Measurements from ENCODE around the gene NDUFB7. TPM values are rescaled to one million over a fixed set of nuclear protein-coding genes. Genes with fewer than 3 reads are reported as not detected.
"Not testable (repeated sequence)": the region's sequence is repeated elsewhere in the genome, so short reads cannot be mapped to it uniquely, and the experiment has no call there.

Gene NDUFB7
- total RNA-seq, 1 donor from 2014 or later, result 152 TPM

GRCh38 chr19:14570864-14571527, 870 bp downstream of the NDUFB7 start:
- DNase-seq, result no peak

DNA sequence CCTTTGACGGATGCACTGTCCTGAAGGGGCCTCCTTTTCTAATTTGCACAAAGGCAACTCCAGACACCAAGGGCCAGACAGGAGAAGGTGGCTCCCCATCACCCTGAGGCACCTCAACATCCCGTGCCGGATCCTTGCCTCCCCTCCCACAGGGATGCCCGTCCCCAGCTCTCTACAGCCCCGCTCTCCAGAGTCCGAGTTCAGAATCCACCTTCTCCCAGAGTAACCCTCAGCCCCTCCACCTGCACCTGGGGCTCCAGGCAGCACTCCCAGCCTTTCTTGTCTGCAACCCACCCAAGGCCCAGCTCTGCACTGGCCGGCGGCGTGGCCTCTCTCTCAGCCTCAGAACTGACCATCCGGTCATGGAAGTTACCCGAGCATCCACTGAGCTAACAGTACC, 4.8 kb downstream of the NDUFB7 start:
- DNase-seq, result no peak

DNA sequence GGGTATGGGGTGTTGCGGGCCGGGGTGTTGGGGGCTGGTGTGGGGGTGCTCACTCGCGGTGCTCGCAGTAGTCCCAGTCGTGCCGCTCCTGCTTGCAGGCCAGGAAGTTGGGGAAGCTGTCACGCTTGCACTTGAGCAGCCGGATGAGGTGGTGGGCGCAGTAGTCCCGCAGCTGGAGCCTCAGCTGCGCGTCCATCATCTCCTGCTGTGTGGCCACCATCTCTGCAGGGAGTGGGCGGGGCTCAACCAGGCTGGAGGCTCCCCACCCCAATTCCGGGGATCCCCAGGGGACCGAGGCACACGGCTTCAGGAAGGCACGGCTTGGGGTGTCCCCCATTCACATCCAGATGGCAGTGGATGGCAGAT, 5.2 kb downstream of the NDUFB7 start:
- no peak for DNase-seq

DNA sequence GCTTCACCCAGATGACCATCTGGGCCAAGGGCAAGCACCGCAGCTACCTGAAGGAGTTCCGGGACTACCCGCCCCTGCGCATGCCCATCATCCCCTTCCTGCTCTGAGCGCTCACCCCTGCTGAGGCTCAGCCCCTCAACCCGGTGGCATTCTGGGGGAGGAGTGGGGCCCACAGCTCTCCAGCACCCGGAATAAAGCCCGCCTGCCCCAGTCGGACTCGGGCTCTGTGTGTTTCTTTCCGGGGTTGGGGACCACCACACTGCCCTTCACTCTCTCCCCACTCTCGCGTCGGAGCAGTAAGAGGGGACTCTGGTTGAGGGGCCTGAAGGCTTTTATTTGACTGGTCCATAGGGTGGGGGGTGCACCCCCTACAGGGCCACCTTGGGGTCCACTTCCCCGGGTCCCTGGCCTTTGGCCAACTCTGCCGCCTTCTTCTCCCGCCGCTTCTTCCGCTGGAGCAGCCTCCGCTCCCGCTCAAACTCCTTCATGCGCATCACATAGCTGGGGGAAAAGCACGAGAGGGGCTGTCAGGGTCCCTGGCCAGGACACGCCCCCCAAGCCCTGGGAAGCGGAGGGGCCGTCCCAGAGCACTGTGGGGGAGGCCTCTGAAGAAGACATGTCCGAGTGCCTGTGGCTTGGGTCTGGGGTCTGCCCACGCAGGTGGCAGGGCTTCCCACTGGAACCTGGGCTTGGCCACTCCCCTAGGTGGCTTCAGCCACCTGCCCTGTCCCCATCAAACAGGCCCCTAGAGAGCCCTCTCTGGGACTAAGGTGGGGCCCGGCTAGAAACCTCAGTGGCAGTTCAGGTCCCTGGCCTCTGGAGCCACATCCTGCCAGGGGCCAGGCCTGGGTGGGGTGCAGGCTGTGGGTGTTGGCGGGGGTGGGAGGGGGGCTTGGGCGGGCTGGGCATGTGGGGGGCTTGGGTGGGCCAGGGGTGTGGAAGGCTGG, 5.8 kb downstream of the NDUFB7 start:
- no peak for DNase-seq

GRCh38 chr19:14565298-14565679, 6.6 kb downstream of the NDUFB7 start:
- no peak for DNase-seq

DNA sequence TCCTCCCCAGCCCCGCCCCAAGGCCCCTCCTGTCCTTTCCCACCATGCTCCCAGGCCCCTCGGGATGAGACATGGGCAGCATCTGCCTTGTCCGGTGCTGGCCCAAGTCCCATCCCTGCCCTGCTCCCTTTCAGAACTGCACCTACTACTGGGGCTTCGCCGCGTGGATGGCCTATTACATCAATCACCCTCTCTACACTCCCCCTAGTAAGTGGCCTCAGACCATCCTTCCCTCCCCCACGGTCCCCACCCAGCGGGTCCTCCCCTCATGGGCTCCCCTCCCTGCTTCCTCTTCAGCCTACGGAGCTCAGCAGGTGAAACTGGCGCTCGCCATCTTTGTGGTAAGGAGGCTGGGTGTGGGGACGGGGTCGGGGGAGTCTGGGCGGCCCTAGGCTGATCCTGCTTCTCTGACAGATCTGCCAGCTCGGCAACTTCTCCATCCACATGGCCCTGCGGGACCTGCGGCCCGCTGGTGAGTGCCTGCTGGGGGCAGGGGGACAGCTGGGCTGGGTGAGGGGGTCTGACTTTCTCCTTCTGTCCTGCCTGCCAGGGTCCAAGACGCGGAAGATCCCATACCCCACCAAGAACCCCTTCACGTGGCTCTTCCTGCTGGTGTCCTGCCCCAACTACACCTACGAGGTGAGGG, 7.1 kb downstream of the NDUFB7 start:
- not testable (repeated sequence) for DNase-seq

DNA sequence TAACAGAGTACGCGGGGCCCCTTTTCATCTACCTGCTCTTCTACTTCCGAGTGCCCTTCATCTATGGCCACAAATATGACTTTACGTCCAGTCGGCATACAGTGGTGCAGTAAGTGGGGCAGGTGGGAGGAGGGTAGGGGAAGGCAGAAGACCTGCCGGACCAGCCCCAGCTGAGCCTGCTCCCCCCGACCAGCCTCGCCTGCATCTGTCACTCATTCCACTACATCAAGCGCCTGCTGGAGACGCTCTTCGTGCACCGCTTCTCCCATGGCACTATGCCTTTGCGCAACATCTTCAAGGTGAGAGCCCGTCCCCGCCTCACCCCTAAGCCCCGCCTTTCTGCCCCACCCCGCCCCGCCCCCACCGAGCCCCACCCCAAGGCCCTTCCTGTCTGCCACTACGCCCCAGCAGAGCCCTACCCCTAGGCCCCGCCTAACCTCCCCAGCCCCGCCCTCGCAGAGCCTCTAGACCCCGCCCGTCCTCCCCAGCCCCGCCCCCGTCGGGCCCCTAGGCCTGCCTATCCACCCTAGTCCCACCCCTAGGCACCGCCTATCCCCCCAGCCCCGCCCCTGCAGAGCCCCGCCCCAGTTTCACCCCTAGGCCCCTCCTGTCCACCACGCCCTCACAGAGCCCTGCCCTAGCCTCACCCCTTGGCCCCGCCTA, 7.7 kb downstream of the NDUFB7 start:
- no peak for DNase-seq

DNA sequence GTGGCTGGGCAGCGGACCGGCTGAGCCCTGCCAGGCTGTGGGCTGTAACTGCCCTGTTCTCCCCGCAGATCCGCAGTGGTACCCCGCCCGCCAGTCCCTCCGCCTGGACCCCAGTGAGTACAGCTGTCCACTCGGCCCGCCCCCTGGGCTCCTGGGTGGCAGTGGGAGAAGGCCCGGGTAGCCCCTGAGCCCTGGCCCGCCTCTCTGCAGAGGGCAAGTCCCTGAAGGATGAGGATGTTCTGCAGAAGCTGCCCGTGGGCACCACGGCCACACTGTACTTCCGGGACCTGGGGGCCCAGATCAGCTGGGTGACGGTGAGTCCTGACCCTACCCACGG, 8.3 kb downstream of the NDUFB7 start:
- no peak for DNase-seq

DNA sequence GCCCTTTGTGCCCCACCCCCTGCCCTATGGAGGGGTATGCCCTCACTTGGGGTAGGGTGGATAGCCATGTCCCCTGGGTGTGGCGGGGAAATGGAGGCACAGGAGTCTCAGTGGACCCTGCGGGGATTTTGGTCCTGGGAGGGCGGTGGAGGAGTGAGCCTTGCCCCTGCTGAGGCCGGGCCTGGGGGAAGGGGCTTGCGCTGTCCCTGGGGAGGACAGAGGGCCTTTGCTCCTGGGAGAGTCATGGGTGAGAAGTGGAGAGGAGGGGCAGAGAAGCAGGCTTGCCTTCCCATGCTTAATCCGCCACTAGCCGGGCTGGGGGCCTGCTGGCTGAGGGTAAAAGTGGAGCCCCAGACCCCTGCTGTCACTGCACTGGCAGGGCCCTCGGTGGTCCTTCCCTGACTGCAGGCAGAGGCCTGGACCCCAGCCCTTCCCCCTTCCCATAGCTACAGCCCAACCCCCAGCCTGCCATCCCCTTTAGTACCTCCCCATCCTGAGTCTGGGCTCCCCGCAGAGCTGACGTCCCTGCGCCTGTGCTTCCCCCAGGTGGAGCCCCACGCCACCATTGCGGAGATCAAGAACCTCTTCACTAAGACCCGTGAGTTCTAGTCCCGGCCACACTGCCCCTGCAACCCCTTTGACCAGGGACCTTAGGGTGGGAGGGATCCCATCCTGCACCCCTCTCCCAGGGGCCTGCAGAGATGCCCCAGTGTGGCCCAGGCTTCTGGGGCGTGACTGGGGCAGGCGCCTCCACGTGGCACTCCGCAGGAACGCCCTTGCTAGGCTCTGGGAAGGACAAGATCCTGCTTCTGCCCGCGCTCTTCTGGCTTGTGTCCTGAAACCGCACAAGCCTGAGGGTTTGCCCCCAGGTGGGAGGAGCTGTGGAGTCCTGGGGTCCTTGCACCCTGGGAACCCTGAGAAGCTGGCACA, 8.9 kb downstream of the NDUFB7 start:
- no peak for DNase-seq

DNA sequence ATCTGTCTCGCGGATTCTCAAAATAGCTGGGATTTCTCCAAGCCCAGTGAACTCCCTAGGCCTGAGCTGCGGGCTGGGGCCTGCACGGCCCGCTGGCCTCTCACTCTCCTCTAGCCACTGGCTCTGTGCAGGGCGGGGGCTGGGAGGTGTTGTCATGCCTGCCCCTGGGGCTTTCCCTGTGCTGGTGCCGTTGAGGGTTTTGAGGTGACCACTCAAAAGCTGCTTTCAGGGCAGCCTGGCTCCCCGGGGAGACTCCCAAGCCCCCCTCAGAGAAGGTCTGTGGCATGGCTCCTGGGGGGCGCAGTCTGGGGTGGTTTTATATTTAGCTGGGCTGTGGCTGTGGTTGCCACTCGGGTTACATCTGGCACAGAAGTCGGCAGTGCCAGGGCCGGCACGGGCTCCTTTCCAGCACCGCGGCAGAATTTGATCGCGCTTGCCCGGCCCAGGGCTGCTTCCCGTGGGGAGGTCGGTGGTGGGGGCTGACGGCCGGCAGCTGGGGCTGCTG, 10.0 kb downstream of the NDUFB7 start:
- DNase-seq, result no peak

DNA sequence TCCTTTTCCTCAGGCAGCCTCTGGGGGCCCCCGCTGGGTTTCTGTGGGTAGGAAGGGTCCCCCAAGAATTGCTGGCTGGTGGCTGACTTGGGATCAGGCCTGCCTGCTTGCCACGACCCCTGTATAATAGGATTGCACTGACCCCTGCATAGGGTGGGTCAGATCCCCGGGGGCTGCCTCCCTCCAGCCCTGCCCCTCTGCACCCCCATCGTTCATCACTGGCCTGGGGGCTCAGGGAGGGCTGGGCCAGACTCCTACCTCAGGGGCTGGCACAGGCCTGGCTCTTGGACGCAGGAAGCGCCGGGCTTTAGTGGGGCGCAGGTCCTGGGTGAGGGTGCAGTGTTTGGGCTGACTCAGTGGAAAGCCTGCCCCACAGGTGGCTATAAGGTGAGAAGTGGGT, 10.6 kb downstream of the NDUFB7 start:
- DNase-seq, result no peak

- no peak for DNase-seq
Observed at GRCh38 chr19:14560776-14561108, 11.1 kb downstream of the NDUFB7 start.

GRCh38 chr19:14559916-14560775, 11.7 kb downstream of the NDUFB7 start:
- no peak for DNase-seq

GRCh38 chr19:14558370-14559066, 13.3 kb downstream of the NDUFB7 start:
- no peak for DNase-seq

- no peak for DNase-seq
Observed at GRCh38 chr19:14556662-14557188, 15.1 kb downstream of the NDUFB7 start.

DNA sequence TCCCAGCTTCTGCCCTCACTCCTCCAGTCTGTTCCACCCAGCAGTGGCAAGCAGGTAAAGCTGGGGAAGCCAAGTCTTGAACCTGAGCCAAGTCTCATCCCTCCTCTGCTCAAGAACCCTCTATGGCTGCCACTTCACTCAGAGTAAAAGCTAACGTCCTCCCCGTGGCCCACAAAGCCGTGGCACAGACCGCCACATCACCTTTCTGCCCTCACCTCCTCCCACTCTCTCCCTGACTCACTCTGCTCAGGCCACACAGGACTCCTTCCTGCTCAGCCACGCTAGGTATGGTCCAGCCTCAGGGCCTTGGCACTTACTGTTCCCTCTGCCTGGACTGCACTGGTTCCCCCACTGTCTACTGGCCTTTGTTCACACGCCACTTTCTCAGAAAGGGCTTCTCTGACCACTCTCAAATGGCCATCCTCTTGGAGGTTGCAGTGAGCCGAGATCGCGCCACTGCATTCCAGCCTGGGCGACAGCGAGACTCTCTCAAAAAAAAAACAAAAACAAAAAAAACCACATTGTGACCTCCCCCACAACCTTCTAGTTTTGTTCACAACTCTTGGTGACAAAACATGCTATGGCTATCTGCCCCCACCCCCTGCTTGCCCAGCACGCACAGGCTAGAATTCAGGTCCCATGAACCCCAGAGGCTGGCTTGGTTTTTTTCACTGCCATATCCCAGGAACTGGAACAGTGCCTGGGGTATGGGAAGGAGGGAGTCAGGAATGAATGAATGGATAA, 15.8 kb downstream of the NDUFB7 start:
- no peak for DNase-seq

DNA sequence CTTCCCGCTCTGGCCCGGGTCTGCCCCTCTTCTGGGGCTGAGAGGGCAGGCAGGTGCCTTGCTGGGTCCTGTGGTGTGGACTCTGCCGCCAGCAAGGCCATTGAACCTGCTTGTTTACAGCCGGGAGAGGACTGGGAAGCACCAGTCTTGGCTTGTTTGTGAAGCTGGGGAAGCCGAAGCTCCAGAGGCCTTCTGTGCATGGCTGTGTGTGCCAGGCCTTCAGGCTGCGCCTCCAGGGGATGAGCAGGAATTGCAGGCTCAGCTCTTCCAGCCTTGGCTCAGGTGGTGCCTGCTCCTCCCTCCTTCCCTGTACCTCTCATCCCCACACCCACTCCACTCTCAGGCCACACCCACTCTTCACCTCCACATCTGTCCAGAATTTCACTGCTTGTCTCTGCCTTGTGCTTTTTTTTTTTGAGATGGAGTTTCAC, 17.5 kb downstream of the NDUFB7 start:
- DNase-seq, result no peak

DNA sequence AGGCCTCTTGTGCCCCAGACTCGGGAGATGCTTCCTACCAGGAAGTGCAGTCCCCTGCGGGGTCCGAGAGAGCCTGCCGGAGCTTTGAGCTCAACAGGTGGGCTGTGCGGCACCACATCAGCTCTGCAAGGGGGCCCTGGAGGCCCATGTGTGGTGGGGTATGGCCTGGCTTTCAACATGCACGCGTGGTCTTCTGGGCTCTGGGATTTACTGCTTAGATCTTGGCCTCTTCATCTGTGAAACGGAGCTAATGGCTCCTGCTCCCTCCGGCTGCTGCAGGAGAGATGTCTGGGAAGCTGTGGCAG, 18.0 kb downstream of the NDUFB7 start:
- no peak for DNase-seq
